Measurements from ENCODE around the gene INAFM2.

The INAFM2 gene

GRCh38 chr15:40337597-40337996 is 14.1 kb downstream of the INAFM2 start:
- H3K79me2 ChIP-seq (ENCODE audit: control insufficient read depth, low read length), result no peaks in the 10 kb centered on the region
- H3K4me3 ChIP-seq (ENCODE audit: low read length), result no peak overlapping the region
- no peaks in the 10 kb centered on the region for H3K9me3 ChIP-seq (ENCODE audit: control insufficient read depth, insufficient read depth, low read length)
- H3K27me3 ChIP-seq (ENCODE audit: control insufficient read depth, low read length), result no peaks in the 10 kb centered on the region
- H3F3A ChIP-seq (ENCODE audit: control insufficient read depth, insufficient read depth), result no peaks in the 10 kb centered on the region
- no peaks in the 10 kb centered on the region for H4K20me1 ChIP-seq (ENCODE audit: control insufficient read depth, insufficient read depth, low read depth, low read length)
- no peak overlapping the region for H3K27ac ChIP-seq (ENCODE audit: low read depth, low read length)
- no peaks in the 10 kb centered on the region for H3K9me2 ChIP-seq (replicated peaks; ENCODE audit: control insufficient read depth, low read length)
- H3K4me2 ChIP-seq (ENCODE audit: low read length), result peak overlapping the region; percentile 30; the same call in 1 of the 2 replicates
- no peak for TF ChIP-seq CTCF (IDR thresholded peaks at IDR 0.05; ENCODE audit: low read depth, low read length, poor library complexity, severe bottlenecking)
- TF ChIP-seq EZH2phosphoT487 (IDR thresholded peaks at IDR 0.05; ENCODE audit: borderline replicate concordance, low read length), result no peak
- peaks cover 22% of the 10 kb centered on the region for H3K4me1 ChIP-seq (ENCODE audit: control insufficient read depth, low read length)
- no peaks in the 10 kb centered on the region for H3K36me3 ChIP-seq (ENCODE audit: control insufficient read depth, low read length)

- no peaks in the 10 kb centered on the region for H3K9me3 ChIP-seq (ENCODE audit: control insufficient read depth, insufficient read depth, low read length)
- no peaks in the 10 kb centered on the region for H3F3A ChIP-seq (ENCODE audit: control insufficient read depth, insufficient read depth)
- H3K79me2 ChIP-seq (ENCODE audit: control insufficient read depth, low read length), result no peaks in the 10 kb centered on the region
- H3K36me3 ChIP-seq (ENCODE audit: control insufficient read depth, low read length), result no peaks in the 10 kb centered on the region
- H4K20me1 ChIP-seq (ENCODE audit: control insufficient read depth, insufficient read depth, low read depth, low read length), result no peaks in the 10 kb centered on the region
- no peak for TF ChIP-seq EZH2phosphoT487 (IDR thresholded peaks at IDR 0.05; ENCODE audit: borderline replicate concordance, low read length)
- peak; percentile 98 for TF ChIP-seq CTCF (IDR thresholded peaks at IDR 0.05; ENCODE audit: low read depth, low read length, poor library complexity, severe bottlenecking)
- H3K4me1 ChIP-seq (ENCODE audit: control insufficient read depth, low read length), result peaks cover 22% of the 10 kb centered on the region
- no peak overlapping the region for H3K4me3 ChIP-seq (ENCODE audit: low read length)
- peak overlapping the region; percentile 30; the same call in 1 of the 2 replicates for H3K4me2 ChIP-seq (ENCODE audit: low read length)
- no peak overlapping the region for H3K27ac ChIP-seq (ENCODE audit: low read depth, low read length)
- no peaks in the 10 kb centered on the region for H3K9me2 ChIP-seq (replicated peaks; ENCODE audit: control insufficient read depth, low read length)
- H3K27me3 ChIP-seq (ENCODE audit: control insufficient read depth, low read length), result no peaks in the 10 kb centered on the region
Observed at GRCh38 chr15:40338041-40338657, 14.7 kb downstream of the INAFM2 start.

- H3K4me2 ChIP-seq (ENCODE audit: low read length), result no peak overlapping the region
- peaks cover 16% of the 10 kb centered on the region for H3K4me1 ChIP-seq (ENCODE audit: control insufficient read depth, low read length)
Observed at GRCh38 chr15:40338921-40339620, 15.6 kb downstream of the INAFM2 start.

More at GRCh38 chr15:40338921-40339620, 15.6 kb downstream of the INAFM2 start:
- H3K79me2 ChIP-seq (ENCODE audit: control insufficient read depth, low read length), result no peaks in the 10 kb centered on the region
- no peak overlapping the region for H3K27ac ChIP-seq (ENCODE audit: low read depth, low read length)
- H4K20me1 ChIP-seq (ENCODE audit: control insufficient read depth, insufficient read depth, low read depth, low read length), result no peaks in the 10 kb centered on the region
- H3K27me3 ChIP-seq (ENCODE audit: control insufficient read depth, low read length), result no peaks in the 10 kb centered on the region
- no peaks in the 10 kb centered on the region for H3K36me3 ChIP-seq (ENCODE audit: control insufficient read depth, low read length)
- H3K9me3 ChIP-seq (ENCODE audit: control insufficient read depth, insufficient read depth, low read length), result no peaks in the 10 kb centered on the region
- H3K4me3 ChIP-seq (ENCODE audit: low read length), result no peak overlapping the region
- TF ChIP-seq EZH2phosphoT487 (IDR thresholded peaks at IDR 0.05; ENCODE audit: borderline replicate concordance, low read length) (no peak), CTCF (IDR thresholded peaks at IDR 0.05; ENCODE audit: low read depth, low read length, poor library complexity, severe bottlenecking) (no peak)
- no peaks in the 10 kb centered on the region for H3K9me2 ChIP-seq (replicated peaks; ENCODE audit: control insufficient read depth, low read length)
- H3F3A ChIP-seq (ENCODE audit: control insufficient read depth, insufficient read depth), result no peaks in the 10 kb centered on the region
